WTC11 (cell line): ENCODE data around the gene STRIP1.

ENCODE experiments used
- CBFB ChIP-seq: sonication (generic); formaldehyde crosslinking; IDR thresholded peaks from 2 replicates; pipeline ENCODE4 v1.8.1; 2022; ENCODE audit warnings: mild to moderate bottlenecking, low read depth, missing genetic modification reagents
- CTCF ChIP-seq: fragments of 200-600 bp; IDR thresholded peaks from 2 replicates; pipeline ENCODE4 v1.8.0; 2022; ENCODE audit warnings: antibody characterized with exemption
- ELF4 ChIP-seq: sonication (generic); formaldehyde crosslinking; IDR thresholded peaks from 2 replicates; pipeline ENCODE4 v1.8.1; 2022; ENCODE audit warnings: low read depth, mild to moderate bottlenecking, moderate library complexity, missing genetic modification reagents
- JUN ChIP-seq: sonication (generic); formaldehyde crosslinking; IDR thresholded peaks from 2 replicates; pipeline ENCODE4 v1.8.0; 2023; ENCODE audit warnings: mild to moderate bottlenecking, missing genetic modification reagents
- TCF7 ChIP-seq: sonication (generic); formaldehyde crosslinking; IDR thresholded peaks from 2 replicates; pipeline ENCODE4 v1.8.0; 2022; ENCODE audit warnings: mild to moderate bottlenecking, low read depth, missing genetic modification reagents, moderate library complexity
- TEAD1 ChIP-seq: sonication (generic); formaldehyde crosslinking; IDR thresholded peaks from 2 replicates; pipeline ENCODE4 v1.8.0; 2022; ENCODE audit warnings: mild to moderate bottlenecking, missing genetic modification reagents
- ZNF263 ChIP-seq: sonication (generic); formaldehyde crosslinking; IDR thresholded peaks from 2 replicates; pipeline ENCODE4 v1.8.1; 2022; ENCODE audit warnings: low read depth, mild to moderate bottlenecking, moderate library complexity, missing genetic modification reagents
- TF ChIP-seq, protein P1 (sequence below): sonication (generic); formaldehyde crosslinking; IDR thresholded peaks from 2 replicates; pipeline ENCODE4 v1.8.1; 2022; ENCODE audit warnings: mild to moderate bottlenecking, missing genetic modification reagents, moderate library complexity, borderline replicate concordance
- TF ChIP-seq, protein P2 (sequence below): sonication (generic); formaldehyde crosslinking; IDR thresholded peaks from 2 replicates; pipeline ENCODE4 v1.8.0; 2022; ENCODE audit warnings: mild to moderate bottlenecking, missing genetic modification reagents
- TF ChIP-seq, protein P3 (sequence below): sonication (generic); formaldehyde crosslinking; IDR thresholded peaks from 2 replicates; pipeline ENCODE4 v1.8.0; 2023; ENCODE audit warnings: missing genetic modification reagents
- TF ChIP-seq, protein P4 (sequence below): fragments of 250-450 bp; sonication (Bioruptor Pico); IDR thresholded peaks from 2 replicates; pipeline ENCODE4 v2.1.2; 2022; ENCODE audit warnings: mild to moderate bottlenecking, moderate library complexity

DNA sequence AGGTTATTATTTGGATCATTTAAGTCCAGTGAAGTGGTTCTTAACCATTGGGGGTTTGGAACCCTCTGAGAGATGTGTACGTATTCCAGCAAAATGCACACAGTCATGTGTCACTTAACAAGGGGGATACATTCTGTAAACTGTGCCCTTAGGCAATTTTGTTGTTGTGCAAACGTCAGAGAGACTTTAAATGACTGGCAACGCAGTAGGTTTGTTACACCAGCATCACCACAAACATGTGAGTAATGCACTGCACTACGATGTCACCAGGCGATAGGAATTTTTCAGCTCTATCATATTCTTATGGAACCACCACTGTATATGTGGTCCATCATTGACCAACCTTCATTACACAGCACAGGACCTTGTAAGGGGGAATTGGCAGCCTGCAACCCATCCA is 37.9 kb upstream of the STRIP1 start:
- TF ChIP-seq CTCF (no peak), TCF7 (CRISPR knock-in tag) (no peak), ZNF263 (no peak), ELF4 (CRISPR knock-in tag) (no peak), CBFB (no peak), TEAD1 (CRISPR knock-in tag) (no peak), JUN (CRISPR knock-in tag) (no peak)
- TF ChIP-seq, protein P1, sequence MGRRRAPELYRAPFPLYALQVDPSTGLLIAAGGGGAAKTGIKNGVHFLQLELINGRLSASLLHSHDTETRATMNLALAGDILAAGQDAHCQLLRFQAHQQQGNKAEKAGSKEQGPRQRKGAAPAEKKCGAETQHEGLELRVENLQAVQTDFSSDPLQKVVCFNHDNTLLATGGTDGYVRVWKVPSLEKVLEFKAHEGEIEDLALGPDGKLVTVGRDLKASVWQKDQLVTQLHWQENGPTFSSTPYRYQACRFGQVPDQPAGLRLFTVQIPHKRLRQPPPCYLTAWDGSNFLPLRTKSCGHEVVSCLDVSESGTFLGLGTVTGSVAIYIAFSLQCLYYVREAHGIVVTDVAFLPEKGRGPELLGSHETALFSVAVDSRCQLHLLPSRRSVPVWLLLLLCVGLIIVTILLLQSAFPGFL (CRISPR knock-in tag), result no peak
- TF ChIP-seq, protein P2, sequence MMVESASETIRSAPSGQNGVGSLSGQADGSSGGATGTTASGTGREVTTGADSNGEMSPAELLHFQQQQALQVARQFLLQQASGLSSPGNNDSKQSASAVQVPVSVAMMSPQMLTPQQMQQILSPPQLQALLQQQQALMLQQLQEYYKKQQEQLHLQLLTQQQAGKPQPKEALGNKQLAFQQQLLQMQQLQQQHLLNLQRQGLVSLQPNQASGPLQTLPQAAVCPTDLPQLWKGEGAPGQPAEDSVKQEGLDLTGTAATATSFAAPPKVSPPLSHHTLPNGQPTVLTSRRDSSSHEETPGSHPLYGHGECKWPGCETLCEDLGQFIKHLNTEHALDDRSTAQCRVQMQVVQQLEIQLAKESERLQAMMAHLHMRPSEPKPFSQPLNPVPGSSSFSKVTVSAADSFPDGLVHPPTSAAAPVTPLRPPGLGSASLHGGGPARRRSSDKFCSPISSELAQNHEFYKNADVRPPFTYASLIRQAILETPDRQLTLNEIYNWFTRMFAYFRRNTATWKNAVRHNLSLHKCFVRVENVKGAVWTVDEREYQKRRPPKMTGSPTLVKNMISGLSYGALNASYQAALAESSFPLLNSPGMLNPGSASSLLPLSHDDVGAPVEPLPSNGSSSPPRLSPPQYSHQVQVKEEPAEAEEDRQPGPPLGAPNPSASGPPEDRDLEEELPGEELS (CRISPR knock-in tag), result no peak
- TF ChIP-seq, protein P3, sequence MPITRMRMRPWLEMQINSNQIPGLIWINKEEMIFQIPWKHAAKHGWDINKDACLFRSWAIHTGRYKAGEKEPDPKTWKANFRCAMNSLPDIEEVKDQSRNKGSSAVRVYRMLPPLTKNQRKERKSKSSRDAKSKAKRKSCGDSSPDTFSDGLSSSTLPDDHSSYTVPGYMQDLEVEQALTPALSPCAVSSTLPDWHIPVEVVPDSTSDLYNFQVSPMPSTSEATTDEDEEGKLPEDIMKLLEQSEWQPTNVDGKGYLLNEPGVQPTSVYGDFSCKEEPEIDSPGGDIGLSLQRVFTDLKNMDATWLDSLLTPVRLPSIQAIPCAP, result no peak
- TF ChIP-seq, protein P4, sequence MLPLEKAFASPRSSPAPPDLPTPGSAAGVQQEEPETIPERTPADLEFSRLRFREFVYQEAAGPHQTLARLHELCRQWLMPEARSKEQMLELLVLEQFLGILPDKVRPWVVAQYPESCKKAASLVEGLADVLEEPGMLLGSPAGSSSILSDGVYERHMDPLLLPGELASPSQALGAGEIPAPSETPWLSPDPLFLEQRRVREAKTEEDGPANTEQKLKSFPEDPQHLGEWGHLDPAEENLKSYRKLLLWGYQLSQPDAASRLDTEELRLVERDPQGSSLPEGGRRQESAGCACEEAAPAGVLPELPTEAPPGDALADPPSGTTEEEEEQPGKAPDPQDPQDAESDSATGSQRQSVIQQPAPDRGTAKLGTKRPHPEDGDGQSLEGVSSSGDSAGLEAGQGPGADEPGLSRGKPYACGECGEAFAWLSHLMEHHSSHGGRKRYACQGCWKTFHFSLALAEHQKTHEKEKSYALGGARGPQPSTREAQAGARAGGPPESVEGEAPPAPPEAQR, result no peak
